Transverse colon (tissue), 4 donors: Measurements from ENCODE around the gene AKAP13. TPM values are rescaled to one million over a fixed set of nuclear protein-coding genes. Genes with fewer than 3 reads are reported as not detected.

ENCODE experiments used
- DNase-seq: peaks from one replicate; pipeline ENCODE4 v3.0.0-alpha.2; 2019
- H3K27ac ChIP-seq, 4 donors: fragments of 200-600 bp; sonication (generic); 2 replicates each; pipeline ENCODE4 v1.5.1; 2016 to 2018; ENCODE audit warnings: inconsistent platforms in 4 of 4
- H3K27me3 ChIP-seq: fragments of 200-600 bp; sonication (generic); 2 replicates; pipeline ENCODE4 v1.5.1; 2017; ENCODE audit warnings: inconsistent platforms
- H3K36me3 ChIP-seq, 4 donors: fragments of 200-600 bp; sonication (generic); 2 replicates each; pipeline ENCODE4 v1.5.1; 2017 to 2019; ENCODE audit warnings: inconsistent platforms in 4 of 4
- H3K4me1 ChIP-seq, 4 donors: fragments of 200-600 bp; sonication (generic); 2 replicates each; pipeline ENCODE4 v1.5.1; 2017 to 2020; ENCODE audit warnings: inconsistent platforms in 4 of 4
- H3K4me3 ChIP-seq, 4 donors: fragments of 200-600 bp; sonication (generic); 1 replicate in 1 of 4; 2 replicates in 3 of 4; pipeline versions ENCODE4 v1.5.1 to v1.6.1; 2017 to 2019; ENCODE audit warnings: inconsistent platforms in 4 of 4
- H3K9me3 ChIP-seq, 2 donors: fragments of 200-600 bp; sonication (generic); 2 replicates each; pipeline ENCODE4 v1.5.1; 2017 to 2019; ENCODE audit warnings: inconsistent platforms in 2 of 2
- CTCF ChIP-seq, 5 experiments: fragments of 200-600 bp in 3 of 5; fragments of 450-650 bp in 2 of 5; sonication (generic) in 3 of 5; IDR thresholded peaks; 1 replicate in 2 of 5; 2 replicates in 3 of 5; pipeline ENCODE4 v1.5.1; 2016 to 2017; ENCODE audit warnings: antibody characterized with exemption in 5 of 5, inconsistent platforms in 3 of 5, mild to moderate bottlenecking in 2 of 5, moderate library complexity in 1 of 5
- EP300 ChIP-seq: sonication (generic); formaldehyde crosslinking; IDR thresholded peaks from one replicate; pipeline ENCODE4 v1.6.1; 2017; ENCODE audit warnings: antibody characterized with exemption, low read depth
- POLR2A ChIP-seq: fragments of 450-650 bp; IDR thresholded peaks from one replicate; pipeline ENCODE4 v1.6.1; 2016; ENCODE audit warnings: antibody characterized with exemption, mild to moderate bottlenecking, moderate library complexity
- POLR2AphosphoS5 ChIP-seq, 3 donors: sonication (generic); formaldehyde crosslinking; IDR thresholded peaks; one replicate each; pipeline ENCODE4 v1.6.1; 2016; ENCODE audit warnings: antibody characterized with exemption in 3 of 3
- WGBS, 2 donors: methylation state at CpG; one replicate each; pipeline ENCODE4 v1.1.5; 2018; ENCODE audit warnings: low coverage in 1 of 2; 5-methylcytosine and 5-hydroxymethylcytosine counted together
- in situ Hi-C, 4 donors: fragments of 200-750 bp; cut with MboI; loops; one replicate each; pipeline versions ENCODE4 v1.15.0 to v1.15.1; 2017; ENCODE audit warnings: low sequenced_read_pairs in 3 of 4, low pct_ligation_motif_present in 1 of 4, low pct_unique_long_range_greater_than_20kb in 1 of 4
- intact Hi-C: fragments of 100-400 bp; cut with DNase I; formaldehyde crosslinking; loops from one replicate; pipeline ENCODE4 v1.15.1; 2023; ENCODE audit warnings: low total_unique reads
- total RNA-seq, 4 donors: library from RNA; depleted of rRNA; stranded (reverse); fragments of >200 nt; gene quantifications; one replicate each; pipeline ENCODE4 v1.1.0, GENCODE V29; 2016

Gene AKAP13
- total RNA-seq, 4 donors from 2014 or later: 206 to 291 (median 214) TPM

DNA sequence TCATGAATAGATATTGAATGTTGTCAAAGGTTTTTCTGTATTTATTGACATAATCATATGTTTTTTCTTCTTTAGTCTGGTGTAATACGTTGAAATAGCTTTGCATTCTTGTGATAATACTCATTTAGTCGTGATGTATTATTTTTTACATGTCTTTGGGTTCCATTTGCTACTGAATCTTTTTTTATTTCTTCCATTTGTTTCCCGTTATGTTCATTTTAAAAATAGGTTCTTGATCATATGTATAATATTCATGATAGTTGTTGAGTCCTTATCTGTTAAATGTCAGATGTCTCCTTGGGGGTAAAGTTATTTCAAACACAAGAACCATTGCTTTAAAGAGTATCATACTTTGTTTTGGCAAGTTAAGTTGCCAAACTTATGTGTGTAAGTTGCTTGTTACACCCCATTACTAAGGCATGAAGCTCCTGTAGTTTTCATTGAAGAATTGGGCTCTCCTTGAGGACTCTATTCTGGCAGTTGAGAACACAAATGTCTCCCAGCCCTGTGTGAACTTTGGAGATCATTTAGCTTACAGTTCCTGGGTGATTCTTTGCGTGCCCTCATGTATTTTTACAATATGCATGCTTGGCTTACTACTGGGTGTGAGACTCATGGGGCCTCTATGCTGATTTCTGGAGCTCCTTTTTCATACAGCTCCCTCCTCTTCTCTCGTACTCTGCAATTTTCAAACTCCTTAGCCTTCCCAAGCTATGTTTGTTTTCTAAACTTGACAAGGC lies 8.3 kb downstream of the AKAP13 start:
- in situ Hi-C loops: no loop called here
- intact Hi-C loops: loop anchor here (2.0 kb wide), 1 partner anchor 72 kb away; no protein-coding TSS in a partner anchor
- DNase-seq: no peak
- H3K4me3 ChIP-seq: no peak overlapping the region
- H3K4me1 ChIP-seq: peaks cover 3 to 35% (median 9%) of the 10 kb centered on the region in 4 donors
- no peaks in the 10 kb centered on the region for H3K27me3 ChIP-seq
- no peak overlapping the region for H3K27ac ChIP-seq
- TF ChIP-seq EP300 (no peak), POLR2AphosphoS5 (IDR thresholded peaks at IDR 0.05) (no peak), POLR2A (no peak), CTCF (IDR thresholded peaks at IDR 0.05) (no peak)
- H3K9me3 ChIP-seq: no peaks in the 10 kb centered on the region
- 85 to 89% methylated on average over 5 of the region's 5 CpGs for WGBS, 2 donors
- H3K36me3 ChIP-seq: no peaks in the 10 kb centered on the region

DNA sequence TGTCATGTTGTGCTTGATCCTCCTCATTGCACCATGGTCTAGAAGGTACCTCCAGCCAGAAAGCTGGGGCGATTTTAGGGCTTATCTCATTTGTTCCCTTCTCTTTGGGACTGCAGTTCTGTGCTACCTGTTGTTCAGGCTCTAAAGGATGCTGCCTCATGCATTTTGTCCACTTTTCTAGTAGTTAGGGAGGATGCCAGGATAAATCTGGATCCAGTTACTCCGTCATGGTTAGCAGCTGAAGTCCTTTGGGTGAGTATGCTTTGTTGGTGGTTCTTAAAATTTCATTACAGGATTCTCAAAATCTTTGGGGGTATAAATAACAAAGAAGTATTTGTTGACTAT lies 8.9 kb downstream of the AKAP13 start:
- no peak for DNase-seq
- Histone ChIP-seq H3K27me3 (no peaks in the 10 kb centered on the region), H3K27ac (no peak overlapping the region), H3K4me3 (no peak overlapping the region), H3K4me1 (peaks cover 8 to 36% (median 13%) of the 10 kb centered on the region in 4 donors), H3K36me3 (no peaks in the 10 kb centered on the region), H3K9me3 (no peaks in the 10 kb centered on the region)
- WGBS, 2 donors: 90 to 92% methylated on average over 2 of the region's 2 CpGs
- no peak for TF ChIP-seq CTCF (IDR thresholded peaks at IDR 0.05)
- no peak for TF ChIP-seq POLR2AphosphoS5 (IDR thresholded peaks at IDR 0.05)
- in situ Hi-C loops: no loop called here
- intact Hi-C loops: loop anchor here (2.0 kb wide), 1 partner anchor 72 kb away; no protein-coding TSS in a partner anchor

- no peak overlapping the region for H3K4me3 ChIP-seq
- no peak for DNase-seq
- H3K9me3 ChIP-seq: no peaks in the 10 kb centered on the region
- no peak overlapping the region for H3K27ac ChIP-seq
- intact Hi-C loops (loop anchor here (2.0 kb wide), 1 partner anchor 73 kb away; no protein-coding TSS in a partner anchor), in situ Hi-C loops (no loop called here)
- peaks cover 11 to 41% (median 18%) of the 10 kb centered on the region in 4 donors for H3K4me1 ChIP-seq
- no peaks in the 10 kb centered on the region for H3K27me3 ChIP-seq
- TF ChIP-seq CTCF (IDR thresholded peaks at IDR 0.05) (no peak), EP300 (no peak), POLR2AphosphoS5 (IDR thresholded peaks at IDR 0.05) (no peak), POLR2A (no peak)
- 92 to 100% methylated on average over 4 of the region's 4 CpGs for whole genome bisulfite sequencing, 2 donors
- no peaks in the 10 kb centered on the region for H3K36me3 ChIP-seq
Measured at GRCh38 chr15:85389772-85390171, 9.4 kb downstream of the AKAP13 start.

DNA sequence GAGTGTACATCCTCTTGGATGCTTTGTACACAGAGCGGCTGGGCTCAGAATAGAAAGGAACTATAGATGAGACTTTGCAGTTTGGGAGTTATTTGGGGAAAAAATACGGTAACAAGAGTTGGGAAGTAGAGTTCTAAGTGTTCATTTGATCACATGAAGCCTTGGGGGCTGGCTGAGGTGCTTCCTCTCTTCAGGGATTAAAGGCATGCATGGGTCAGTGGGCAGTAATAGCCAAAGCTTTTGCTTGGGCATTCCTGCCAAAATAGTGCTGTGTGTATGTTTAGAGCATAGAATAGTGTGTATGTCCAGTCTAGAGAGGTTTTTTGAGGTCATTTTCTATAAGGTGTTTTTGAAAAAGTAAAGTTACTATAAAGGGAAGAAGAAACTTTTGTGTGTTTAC lies 12.8 kb downstream of the AKAP13 start:
- peaks cover 11 to 67% (median 28%) of the 10 kb centered on the region in 4 donors for H3K4me1 ChIP-seq
- H3K9me3 ChIP-seq: no peaks in the 10 kb centered on the region
- no peak overlapping the region for H3K4me3 ChIP-seq
- intact Hi-C loops (no loop called here), in situ Hi-C loops (no loop called here)
- H3K27ac ChIP-seq: no peak overlapping the region
- DNase-seq: no peak
- TF ChIP-seq POLR2AphosphoS5 (IDR thresholded peaks at IDR 0.05) (no peak), EP300 (no peak), POLR2A (no peak), CTCF (IDR thresholded peaks at IDR 0.05) (no peak)
- 92 to 93% methylated on average over 2 of the region's 2 CpGs for WGBS, 2 donors
- H3K36me3 ChIP-seq: no peaks in the 10 kb centered on the region
- H3K27me3 ChIP-seq: no peaks in the 10 kb centered on the region
